PC-9 (cell line): ENCODE measurements around the gene DFFB. TPM values are rescaled to one million over a fixed set of nuclear protein-coding genes. Genes with fewer than 3 reads are reported as not detected.

Experiments
- BruUV-seq: library from RNA; stranded (reverse); fragments of 400-500 nt; replicated peaks from 2 replicates; lab custom pipeline; 2021; lab: Mats Ljungman, UMichigan
- CTCF ChIA-PET: fragments of 300-600 bp; sonication (Branson Sonifier 250); formaldehyde crosslinking; loops from one replicate; lab custom pipeline; 2022; ENCODE audit warnings: antibody characterized with exemption; lab: Charles Lee
- POLR2A ChIA-PET: fragments of 300-600 bp; sonication (Branson Sonifier 250); formaldehyde crosslinking; loops from one replicate; lab custom pipeline; 2022; ENCODE audit warnings: antibody characterized with exemption; ENCODE audit not compliant: unreplicated experiment; lab: Charles Lee
- DNase-seq, 2 experiments: peaks; one replicate each; pipeline versions ENCODE4 v3.0.0 to v3.0.0-alpha.2; 2015 to 2022; ENCODE audit warnings: mixed read lengths in 1 of 2
- H2AFZ ChIP-seq: fragments of 200-600 bp; sonication (generic); 2 replicates; pipeline ENCODE4 v1.8.1; 2017; ENCODE audit warnings: antibody characterized with exemption
- H3F3A ChIP-seq: fragments of 200-600 bp; sonication (generic); 2 replicates; pipeline ENCODE4 v1.8.1; 2017; ENCODE audit warnings: antibody characterized with exemption, mild to moderate bottlenecking, low read depth; ENCODE audit not compliant: insufficient read depth
- H3K27ac ChIP-seq: fragments of 200-600 bp; sonication (generic); 2 replicates; pipeline ENCODE4 v1.6.1; 2016; ENCODE audit warnings: mixed run types
- H3K27me3 ChIP-seq: fragments of 200-600 bp; sonication (generic); 2 replicates; pipeline ENCODE4 v1.6.1; 2016; ENCODE audit warnings: low read depth, mixed run types; ENCODE audit not compliant: insufficient read depth
- H3K36me3 ChIP-seq: fragments of 200-600 bp; sonication (generic); 2 replicates; pipeline ENCODE4 v1.6.1; 2016; ENCODE audit warnings: low read depth, mixed run types
- H3K4me1 ChIP-seq: fragments of 200-600 bp; sonication (generic); replicated peaks from 2 replicates; pipeline ENCODE4 v1.6.1; 2016; ENCODE audit warnings: mixed run types; ENCODE audit not compliant: insufficient read depth
- H3K4me2 ChIP-seq: fragments of 200-600 bp; sonication (generic); 2 replicates; pipeline ENCODE4 v1.6.1; 2017; ENCODE audit warnings: mixed run types
- H3K4me3 ChIP-seq: fragments of 200-600 bp; sonication (generic); 2 replicates; pipeline ENCODE4 v1.6.1; 2016; ENCODE audit warnings: mixed run types
- H3K79me2 ChIP-seq: fragments of 200-600 bp; sonication (generic); 2 replicates; pipeline ENCODE4 v1.6.1; 2017; ENCODE audit warnings: low read depth, mixed run types
- H3K9me2 ChIP-seq: fragments of 200-600 bp; sonication (generic); 2 replicates; pipeline ENCODE4 v1.8.1; 2017; ENCODE audit warnings: mild to moderate bottlenecking; ENCODE audit not compliant: insufficient read depth
- H3K9me3 ChIP-seq: fragments of 200-600 bp; sonication (generic); 2 replicates; pipeline ENCODE4 v1.8.1; 2016; ENCODE audit warnings: low read depth; ENCODE audit not compliant: insufficient read depth
- H4K20me1 ChIP-seq: fragments of 200-600 bp; sonication (generic); 2 replicates; pipeline ENCODE4 v1.8.1; 2017; ENCODE audit not compliant: insufficient read depth
- CTCF ChIP-seq: fragments of 200-600 bp; sonication (generic); conservative IDR thresholded peaks from 2 replicates; pipeline ENCODE4 v1.6.1; 2017; ENCODE audit warnings: mixed run types, antibody characterized with exemption, mild to moderate bottlenecking, moderate library complexity
- EZH2 ChIP-seq: fragments of 200-600 bp; sonication (generic); IDR thresholded peaks from 2 replicates; pipeline ENCODE4 v1.8.0; 2017; ENCODE audit warnings: antibody characterized with exemption, low read depth
- intact Hi-C: fragments of 100-400 bp; cut with micrococcal nuclease; formaldehyde crosslinking; loops from one replicate; pipeline ENCODE4 v1.10.0; 2022; ENCODE audit not compliant: unreplicated experiment
- total RNA-seq: library from RNA; stranded (reverse); gene quantifications from 2 replicates; pipeline ENCODE4 v1.2.3, GENCODE V29; 2021

Gene DFFB
- total RNA-seq, 1 experiment from 2014 or later: 4.7 TPM

GRCh38 chr1:3834701-3835100 is 22.6 kb upstream of the DFFB start:
- no peak overlapping the region for H2AFZ ChIP-seq
- ChIA-PET CTCF (no interaction called here), POLR2A (no interaction called here)
- H3F3A ChIP-seq: no peaks in the 10 kb centered on the region
- no peak overlapping the region for H3K4me3 ChIP-seq
- no peaks in the 10 kb centered on the region for H4K20me1 ChIP-seq
- DNase-seq: no peak
- H3K9me2 ChIP-seq: no peaks in the 10 kb centered on the region
- H3K4me1 ChIP-seq: no peaks in the 10 kb centered on the region
- BruUV-seq: no TSS peak
- H3K36me3 ChIP-seq: peaks cover 11% of the 10 kb centered on the region; the same call in 1 of the 2 replicates
- H3K9me3 ChIP-seq: no peaks in the 10 kb centered on the region
- H3K4me2 ChIP-seq: no peak overlapping the region
- no peaks in the 10 kb centered on the region for H3K27me3 ChIP-seq
- TF ChIP-seq CTCF (no peak), EZH2 (no peak)
- no peak overlapping the region for H3K27ac ChIP-seq
- intact Hi-C loops: no loop called here
- no peaks in the 10 kb centered on the region for H3K79me2 ChIP-seq

- H3K4me3 ChIP-seq: no peak overlapping the region
- ChIA-PET POLR2A (no interaction called here), CTCF (no interaction called here)
- H4K20me1 ChIP-seq: no peaks in the 10 kb centered on the region
- no peaks in the 10 kb centered on the region for H3F3A ChIP-seq
- no peaks in the 10 kb centered on the region for H3K9me2 ChIP-seq
- H3K79me2 ChIP-seq: no peaks in the 10 kb centered on the region
- H3K4me2 ChIP-seq: no peak overlapping the region
- H3K36me3 ChIP-seq: peaks cover 11% of the 10 kb centered on the region; the same call in 1 of the 2 replicates
- no peak overlapping the region for H3K27ac ChIP-seq
- no peak overlapping the region for H2AFZ ChIP-seq
- H3K4me1 ChIP-seq: no peaks in the 10 kb centered on the region
- no peaks in the 10 kb centered on the region for H3K9me3 ChIP-seq
- H3K27me3 ChIP-seq: no peaks in the 10 kb centered on the region
- intact Hi-C loops: no loop called here
- TF ChIP-seq EZH2 (no peak), CTCF (no peak)
- no peak for DNase-seq
- BruUV-seq: no TSS peak
Observed at GRCh38 chr1:3836421-3836820, 20.9 kb upstream of the DFFB start.

GRCh38 chr1:3837200-3837599 is 20.1 kb upstream of the DFFB start:
- intact Hi-C loops: no loop called here
- Histone ChIP-seq H3K4me1 (no peaks in the 10 kb centered on the region), H3K36me3 (peaks cover 11% of the 10 kb centered on the region; the same call in 1 of the 2 replicates)

More at GRCh38 chr1:3837200-3837599, 20.1 kb upstream of the DFFB start:
- ChIA-PET CTCF (no interaction called here), POLR2A (no interaction called here)
- Histone ChIP-seq H3F3A (no peaks in the 10 kb centered on the region), H3K4me3 (no peak overlapping the region), H3K79me2 (no peaks in the 10 kb centered on the region), H3K27ac (no peak overlapping the region), H3K9me2 (no peaks in the 10 kb centered on the region), H3K27me3 (no peaks in the 10 kb centered on the region), H4K20me1 (no peaks in the 10 kb centered on the region), H3K9me3 (no peaks in the 10 kb centered on the region), H3K4me2 (no peak overlapping the region), H2AFZ (no peak overlapping the region)
- DNase-seq: no peak
- BruUV-seq: no TSS peak
- TF ChIP-seq CTCF (no peak), EZH2 (no peak)
